Measurements from ENCODE around the gene HGS.

Gene HGS

DNA sequence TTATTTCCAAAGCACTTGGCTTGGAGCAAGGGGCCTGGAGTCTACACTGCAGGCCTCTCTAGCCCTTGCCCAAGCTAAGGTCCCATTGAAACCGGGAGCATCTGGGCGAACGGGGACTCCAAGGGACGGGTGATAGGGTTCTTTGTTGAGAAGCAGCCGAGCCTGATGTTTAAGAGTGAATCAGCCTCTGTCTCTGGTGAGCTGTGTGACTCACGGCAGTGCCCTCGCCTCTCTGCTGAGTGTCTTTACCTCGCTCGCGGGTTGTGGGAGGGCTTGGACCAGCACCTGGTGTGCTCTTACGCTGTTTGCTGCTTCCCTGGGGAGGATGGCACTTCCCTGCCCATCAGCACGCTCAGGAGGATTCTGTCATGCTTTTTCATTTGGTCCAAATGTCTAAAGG is 1.3 kb downstream of the HGS start:
- H3K4me3 ChIP-seq (replicated peaks; ENCODE audit: insufficient read depth, low read length) = peak overlapping the region; percentile 75
- no peak for DNase-seq (ENCODE audit: low read depth in 1 of 2, low spot score in 1 of 2)
- H3K27me3 ChIP-seq (ENCODE audit: insufficient read depth, poor library complexity, severe bottlenecking) = no peaks in the 10 kb centered on the region
- H3K27ac ChIP-seq (replicated peaks) = peak overlapping the region; percentile 84
- no peak for TF ChIP-seq CTCF (IDR thresholded peaks at IDR 0.05; ENCODE audit: insufficient read depth, low read length)
- no peak for TF ChIP-seq GABPA (IDR thresholded peaks at IDR 0.05; ENCODE audit: low read depth)

- no peaks in the 10 kb centered on the region for H3K27me3 ChIP-seq (ENCODE audit: insufficient read depth, poor library complexity, severe bottlenecking)
- TF ChIP-seq GABPA (IDR thresholded peaks at IDR 0.05; ENCODE audit: low read depth) (no peak), CTCF (IDR thresholded peaks at IDR 0.05; ENCODE audit: insufficient read depth, low read length) (no peak), POLR2AphosphoS5 (IDR thresholded peaks at IDR 0.05; ENCODE audit: low read depth) (no peak), SPI1 (IDR thresholded peaks at IDR 0.05; ENCODE audit: borderline replicate concordance, low read depth) (no peak)
- TF ChIP-seq, protein P1, sequence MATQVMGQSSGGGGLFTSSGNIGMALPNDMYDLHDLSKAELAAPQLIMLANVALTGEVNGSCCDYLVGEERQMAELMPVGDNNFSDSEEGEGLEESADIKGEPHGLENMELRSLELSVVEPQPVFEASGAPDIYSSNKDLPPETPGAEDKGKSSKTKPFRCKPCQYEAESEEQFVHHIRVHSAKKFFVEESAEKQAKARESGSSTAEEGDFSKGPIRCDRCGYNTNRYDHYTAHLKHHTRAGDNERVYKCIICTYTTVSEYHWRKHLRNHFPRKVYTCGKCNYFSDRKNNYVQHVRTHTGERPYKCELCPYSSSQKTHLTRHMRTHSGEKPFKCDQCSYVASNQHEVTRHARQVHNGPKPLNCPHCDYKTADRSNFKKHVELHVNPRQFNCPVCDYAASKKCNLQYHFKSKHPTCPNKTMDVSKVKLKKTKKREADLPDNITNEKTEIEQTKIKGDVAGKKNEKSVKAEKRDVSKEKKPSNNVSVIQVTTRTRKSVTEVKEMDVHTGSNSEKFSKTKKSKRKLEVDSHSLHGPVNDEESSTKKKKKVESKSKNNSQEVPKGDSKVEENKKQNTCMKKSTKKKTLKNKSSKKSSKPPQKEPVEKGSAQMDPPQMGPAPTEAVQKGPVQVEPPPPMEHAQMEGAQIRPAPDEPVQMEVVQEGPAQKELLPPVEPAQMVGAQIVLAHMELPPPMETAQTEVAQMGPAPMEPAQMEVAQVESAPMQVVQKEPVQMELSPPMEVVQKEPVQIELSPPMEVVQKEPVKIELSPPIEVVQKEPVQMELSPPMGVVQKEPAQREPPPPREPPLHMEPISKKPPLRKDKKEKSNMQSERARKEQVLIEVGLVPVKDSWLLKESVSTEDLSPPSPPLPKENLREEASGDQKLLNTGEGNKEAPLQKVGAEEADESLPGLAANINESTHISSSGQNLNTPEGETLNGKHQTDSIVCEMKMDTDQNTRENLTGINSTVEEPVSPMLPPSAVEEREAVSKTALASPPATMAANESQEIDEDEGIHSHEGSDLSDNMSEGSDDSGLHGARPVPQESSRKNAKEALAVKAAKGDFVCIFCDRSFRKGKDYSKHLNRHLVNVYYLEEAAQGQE (IDR thresholded peaks at IDR 0.05; ENCODE audit: insufficient replicate concordance, low read depth) = no peak
- H3K27ac ChIP-seq (replicated peaks) = no peak overlapping the region
- DNase-seq (ENCODE audit: low read depth in 1 of 2, low spot score in 1 of 2) = no peak
- H3K4me3 ChIP-seq (replicated peaks; ENCODE audit: insufficient read depth, low read length) = no peak overlapping the region
These were observed 2.8 kb downstream of the HGS start for GRCh38 chr17:81686614-81687013.

DNA sequence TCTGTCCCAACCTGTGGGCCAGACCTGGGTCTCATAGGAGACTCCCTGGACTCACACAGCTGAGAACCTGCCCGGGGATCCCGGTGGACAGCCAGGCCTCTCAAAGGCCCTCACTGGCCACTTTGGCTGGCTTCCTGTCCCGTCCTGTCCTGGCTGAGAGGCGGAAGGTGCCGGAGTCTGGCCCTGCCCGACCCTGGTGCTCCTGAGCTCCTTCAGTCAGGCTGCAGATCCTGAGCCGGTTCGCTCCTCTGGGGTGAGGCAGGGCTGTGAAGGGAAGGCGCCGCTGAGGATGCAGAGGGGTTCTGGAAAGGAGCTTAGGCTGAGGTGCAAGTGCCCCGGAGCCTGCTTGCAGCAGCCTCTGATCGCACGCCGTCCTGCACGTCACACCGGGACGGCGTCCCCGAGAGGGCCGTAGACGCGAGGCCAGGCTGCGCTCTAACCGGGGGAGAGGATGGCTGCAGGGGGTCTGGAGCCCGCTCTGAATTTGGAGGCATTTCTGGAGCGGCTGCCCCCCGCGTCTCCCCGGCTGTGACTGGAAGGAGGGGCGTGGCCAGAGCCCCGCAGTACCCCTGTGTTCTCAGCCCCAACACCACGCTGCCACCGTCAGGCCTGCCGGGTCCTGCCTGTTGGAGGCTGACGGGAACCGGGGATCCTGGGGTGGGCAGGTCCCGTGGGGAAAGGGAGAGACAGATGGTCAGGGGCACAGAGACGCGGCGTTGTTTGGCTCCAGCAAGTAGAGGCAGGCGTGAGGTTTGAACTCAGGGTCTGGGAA is 4.1 kb downstream of the HGS start:
- DNase-seq (ENCODE audit: low read depth in 1 of 2, low spot score in 1 of 2) = no peak
- H3K4me3 ChIP-seq (replicated peaks; ENCODE audit: insufficient read depth, low read length) = no peak overlapping the region
- TF ChIP-seq POLR2AphosphoS5 (IDR thresholded peaks at IDR 0.05; ENCODE audit: low read depth) (no peak), CTCF (IDR thresholded peaks at IDR 0.05; ENCODE audit: insufficient read depth, low read length) (no peak), SPI1 (IDR thresholded peaks at IDR 0.05; ENCODE audit: borderline replicate concordance, low read depth) (no peak), GABPA (IDR thresholded peaks at IDR 0.05; ENCODE audit: low read depth) (no peak)
- TF ChIP-seq, protein P1 (IDR thresholded peaks at IDR 0.05; ENCODE audit: insufficient replicate concordance, low read depth) = no peak
- no peaks in the 10 kb centered on the region for H3K27me3 ChIP-seq (ENCODE audit: insufficient read depth, poor library complexity, severe bottlenecking)
- no peak overlapping the region for H3K27ac ChIP-seq (replicated peaks)

DNA sequence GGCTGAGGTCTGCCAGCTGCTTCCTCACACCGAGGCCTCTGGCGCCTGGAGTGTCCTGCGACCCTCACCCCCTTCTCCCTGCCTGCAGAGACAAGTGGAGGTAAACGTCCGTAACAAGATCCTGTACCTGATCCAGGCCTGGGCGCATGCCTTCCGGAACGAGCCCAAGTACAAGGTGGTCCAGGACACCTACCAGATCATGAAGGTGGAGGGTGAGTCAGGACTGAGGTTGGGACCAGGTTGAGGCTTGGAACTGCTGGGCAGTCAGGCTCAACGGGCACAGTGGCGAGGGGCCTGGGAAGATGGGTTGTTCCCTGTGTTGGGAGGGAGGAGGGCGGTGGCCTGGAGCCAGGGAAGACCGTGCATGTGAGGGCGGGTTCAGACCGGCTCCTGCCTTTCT is 4.8 kb downstream of the HGS start:
- no peak for DNase-seq (ENCODE audit: low read depth in 1 of 2, low spot score in 1 of 2)
- Histone ChIP-seq H3K27me3 (ENCODE audit: insufficient read depth, poor library complexity, severe bottlenecking) (no peaks in the 10 kb centered on the region), H3K4me3 (replicated peaks; ENCODE audit: insufficient read depth, low read length) (no peak overlapping the region), H3K27ac (replicated peaks) (no peak overlapping the region)
- no peak for TF ChIP-seq CTCF (IDR thresholded peaks at IDR 0.05; ENCODE audit: insufficient read depth, low read length)
- no peak for TF ChIP-seq GABPA (IDR thresholded peaks at IDR 0.05; ENCODE audit: low read depth)
- TF ChIP-seq SPI1 (IDR thresholded peaks at IDR 0.05; ENCODE audit: borderline replicate concordance, low read depth) = no peak
- TF ChIP-seq, protein P1 (IDR thresholded peaks at IDR 0.05; ENCODE audit: insufficient replicate concordance, low read depth) = no peak
- no peak for TF ChIP-seq POLR2AphosphoS5 (IDR thresholded peaks at IDR 0.05; ENCODE audit: low read depth)
